ENCODE results near the gene PCNX2. TPM values are rescaled to one million over a fixed set of nuclear protein-coding genes. Genes with fewer than 3 reads are reported as not detected.

The PCNX2 gene
- polyA plus RNA-seq, 3 donors: 0.29 to 7.9 (median 0.62) TPM

DNA sequence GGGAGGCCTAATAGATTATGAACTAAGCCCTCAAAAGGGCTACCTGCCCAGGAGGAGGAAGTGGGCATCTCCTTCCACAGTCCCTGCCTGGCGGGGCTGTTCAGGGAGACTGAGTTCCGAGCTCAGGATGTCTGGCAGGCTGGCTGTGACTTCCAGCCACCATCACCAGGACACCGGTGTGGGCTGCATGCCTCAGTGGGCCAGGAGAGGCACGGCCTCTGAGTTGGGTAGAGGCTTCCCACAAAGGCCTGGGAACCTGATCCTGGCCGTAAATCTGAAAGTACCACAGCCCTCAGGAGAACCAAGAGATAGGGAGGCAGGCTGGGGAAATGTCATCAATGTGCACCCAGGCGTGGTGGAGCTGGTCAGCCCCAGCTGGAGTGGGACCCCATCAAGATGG, 316.0 kb downstream of the PCNX2 start:
- H3K4me2 ChIP-seq (replicated peaks; ENCODE audit: extremely low read depth, low read length, poor library complexity, severe bottlenecking): no peak overlapping the region
- intact Hi-C loops (cut with micrococcal nuclease): no loop called here

DNA sequence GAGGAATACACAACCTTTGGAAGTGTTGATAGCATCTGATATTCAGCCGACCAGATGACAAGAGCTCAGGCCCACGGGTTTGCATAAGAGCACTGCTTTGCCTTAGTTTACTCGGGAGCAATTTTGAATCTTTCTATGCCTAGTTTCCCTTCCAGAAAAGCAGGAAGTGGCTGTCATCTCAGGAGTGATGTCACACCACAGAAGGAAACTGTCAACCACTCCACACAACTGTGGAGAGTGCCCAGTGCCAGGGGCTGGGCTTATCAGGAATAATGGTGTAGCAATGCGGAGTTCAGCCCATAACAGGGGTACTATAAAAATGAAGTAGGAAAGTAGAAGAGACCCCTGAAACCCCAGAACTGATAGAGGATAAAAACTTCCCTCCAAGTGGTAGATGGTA, 316.7 kb downstream of the PCNX2 start:
- H3K27me3 Mint-ChIP-seq (ENCODE audit: low read depth in 3 of 3): no peaks in the 10 kb centered on the region
- H3K36me3 Mint-ChIP-seq: peaks cover 28 to 30% of the 10 kb centered on the region in 2 donors
- no peaks in the 10 kb centered on the region for H4K20me1 ChIP-seq (ENCODE audit: insufficient read depth, low read length)
- peak in 2 of 3 donors; percentile 39 to 69 for DNase-seq
- H3K4me3 Mint-ChIP-seq: no peak overlapping the region
- H3K36me3 ChIP-seq (replicated peaks in 1 of 2; ENCODE audit: control insufficient read depth in 1 of 2, insufficient read depth in 2 of 2, low read length in 2 of 2): peaks cover 9 to 33% of the 10 kb centered on the region in 2 donors
- H3K27ac Mint-ChIP-seq: peak overlapping the region in 3 of 7 donors; percentile 8 to 67 (median 12)
- H3K27ac ChIP-seq (ENCODE audit: low read depth in 1 of 2, low read length in 2 of 2): peak overlapping the region in 1 of 2 donors; percentile 36
- TF ChIP-seq, protein P1, sequence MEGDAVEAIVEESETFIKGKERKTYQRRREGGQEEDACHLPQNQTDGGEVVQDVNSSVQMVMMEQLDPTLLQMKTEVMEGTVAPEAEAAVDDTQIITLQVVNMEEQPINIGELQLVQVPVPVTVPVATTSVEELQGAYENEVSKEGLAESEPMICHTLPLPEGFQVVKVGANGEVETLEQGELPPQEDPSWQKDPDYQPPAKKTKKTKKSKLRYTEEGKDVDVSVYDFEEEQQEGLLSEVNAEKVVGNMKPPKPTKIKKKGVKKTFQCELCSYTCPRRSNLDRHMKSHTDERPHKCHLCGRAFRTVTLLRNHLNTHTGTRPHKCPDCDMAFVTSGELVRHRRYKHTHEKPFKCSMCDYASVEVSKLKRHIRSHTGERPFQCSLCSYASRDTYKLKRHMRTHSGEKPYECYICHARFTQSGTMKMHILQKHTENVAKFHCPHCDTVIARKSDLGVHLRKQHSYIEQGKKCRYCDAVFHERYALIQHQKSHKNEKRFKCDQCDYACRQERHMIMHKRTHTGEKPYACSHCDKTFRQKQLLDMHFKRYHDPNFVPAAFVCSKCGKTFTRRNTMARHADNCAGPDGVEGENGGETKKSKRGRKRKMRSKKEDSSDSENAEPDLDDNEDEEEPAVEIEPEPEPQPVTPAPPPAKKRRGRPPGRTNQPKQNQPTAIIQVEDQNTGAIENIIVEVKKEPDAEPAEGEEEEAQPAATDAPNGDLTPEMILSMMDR (IDR thresholded peaks at IDR 0.05): no peak
- intact Hi-C loops (cut with micrococcal nuclease): no loop called here
- no peaks in the 10 kb centered on the region for H3K79me2 ChIP-seq (ENCODE audit: insufficient read depth, low read length)
- peak overlapping the region; percentile 40 for H2AFZ ChIP-seq (ENCODE audit: insufficient read depth, low read depth, low read length, poor library complexity, severe bottlenecking)
- H3K9me3 Mint-ChIP-seq: peaks cover 3 to 6% (median 6%) of the 10 kb centered on the region in 7 donors
- H3K4me2 ChIP-seq (replicated peaks; ENCODE audit: extremely low read depth, low read length, poor library complexity, severe bottlenecking): no peak overlapping the region
- no peaks in the 10 kb centered on the region for H3K27me3 ChIP-seq (ENCODE audit: control insufficient read depth in 2 of 2, insufficient read depth in 2 of 2, low read length in 2 of 2)
- H3K4me1 ChIP-seq (ENCODE audit: control insufficient read depth in 1 of 2, insufficient read depth in 2 of 2, low read length in 2 of 2): peaks cover 4 to 14% of the 10 kb centered on the region in 2 donors
- H3K9ac ChIP-seq (ENCODE audit: insufficient read depth, low read length, poor library complexity, severe bottlenecking): no peak overlapping the region
- H3K4me1 Mint-ChIP-seq: peaks cover 11% of the 10 kb centered on the region
- peaks cover 0 to 5% of the 10 kb centered on the region in 2 donors for H3K9me3 ChIP-seq (replicated peaks in 1 of 2; ENCODE audit: control insufficient read depth in 1 of 2, insufficient read depth in 1 of 2, low read length in 2 of 2)
- H3K4me3 ChIP-seq (replicated peaks in 1 of 3; ENCODE audit: low read depth in 2 of 3, low read length in 3 of 3): no peak overlapping the region
- 18% methylated on average over 2 of the region's 4 CpGs for WGBS (ENCODE audit: insufficient coverage)

More for the DNA sequence above, 316.0 kb downstream of the PCNX2 start:
- Histone ChIP-seq H3K4me1 (ENCODE audit: control insufficient read depth in 1 of 2, insufficient read depth in 2 of 2, low read length in 2 of 2) (peaks cover 4 to 14% of the 10 kb centered on the region in 2 donors), H3K9ac (ENCODE audit: insufficient read depth, low read length, poor library complexity, severe bottlenecking) (no peak overlapping the region), H3K9me3 (replicated peaks in 1 of 2; ENCODE audit: control insufficient read depth in 1 of 2, insufficient read depth in 1 of 2, low read length in 2 of 2) (no peaks in the 10 kb centered on the region), H3K4me3 (replicated peaks in 1 of 3; ENCODE audit: low read depth in 2 of 3, low read length in 3 of 3) (no peak overlapping the region), H3K79me2 (ENCODE audit: insufficient read depth, low read length) (no peaks in the 10 kb centered on the region), H4K20me1 (ENCODE audit: insufficient read depth, low read length) (no peaks in the 10 kb centered on the region), H3K36me3 (replicated peaks in 1 of 2; ENCODE audit: control insufficient read depth in 1 of 2, insufficient read depth in 2 of 2, low read length in 2 of 2) (peaks cover 9 to 26% of the 10 kb centered on the region in 2 donors), H3K27me3 (ENCODE audit: control insufficient read depth in 2 of 2, insufficient read depth in 2 of 2, low read length in 2 of 2) (no peaks in the 10 kb centered on the region), H2AFZ (ENCODE audit: insufficient read depth, low read depth, low read length, poor library complexity, severe bottlenecking) (no peak overlapping the region), H3K27ac (ENCODE audit: low read depth in 1 of 2, low read length in 2 of 2) (peak overlapping the region in 1 of 2 donors; percentile 36)
- Mint-ChIP-seq H3K4me3 (no peak overlapping the region), H3K36me3 (peaks cover 23 to 28% of the 10 kb centered on the region in 2 donors), H3K27ac (peak overlapping the region in 1 of 7 donors; percentile 22), H3K27me3 (ENCODE audit: low read depth in 3 of 3) (no peaks in the 10 kb centered on the region), H3K9me3 (no peaks in the 10 kb centered on the region), H3K4me1 (peaks cover 11% of the 10 kb centered on the region)
- no peak for DNase-seq
- TF ChIP-seq, protein P1 (IDR thresholded peaks at IDR 0.05): no peak
- WGBS (ENCODE audit: insufficient coverage): 94% methylated on average over 5 of the region's 6 CpGs

Data from CD14-positive monocyte (primary cell).